B cell (primary cell): Measurements from ENCODE around the gene TUBA3D.

ENCODE experiments used
- EZH2 ChIP-seq: IDR thresholded peaks from 2 replicates; pipeline ENCODE4 v1.6.1; 2012; ENCODE audit warnings: borderline replicate concordance, low read depth, mild to moderate bottlenecking, moderate library complexity, low read length; ENCODE audit not compliant: insufficient read depth, poor library complexity, severe bottlenecking
- TF ChIP-seq, protein P1 (sequence below): fragments of 200-600 bp; IDR thresholded peaks from one replicate; pipeline ENCODE4 v1.8.0; 2022; ENCODE audit warnings: antibody characterized with exemption, mild to moderate bottlenecking

DNA sequence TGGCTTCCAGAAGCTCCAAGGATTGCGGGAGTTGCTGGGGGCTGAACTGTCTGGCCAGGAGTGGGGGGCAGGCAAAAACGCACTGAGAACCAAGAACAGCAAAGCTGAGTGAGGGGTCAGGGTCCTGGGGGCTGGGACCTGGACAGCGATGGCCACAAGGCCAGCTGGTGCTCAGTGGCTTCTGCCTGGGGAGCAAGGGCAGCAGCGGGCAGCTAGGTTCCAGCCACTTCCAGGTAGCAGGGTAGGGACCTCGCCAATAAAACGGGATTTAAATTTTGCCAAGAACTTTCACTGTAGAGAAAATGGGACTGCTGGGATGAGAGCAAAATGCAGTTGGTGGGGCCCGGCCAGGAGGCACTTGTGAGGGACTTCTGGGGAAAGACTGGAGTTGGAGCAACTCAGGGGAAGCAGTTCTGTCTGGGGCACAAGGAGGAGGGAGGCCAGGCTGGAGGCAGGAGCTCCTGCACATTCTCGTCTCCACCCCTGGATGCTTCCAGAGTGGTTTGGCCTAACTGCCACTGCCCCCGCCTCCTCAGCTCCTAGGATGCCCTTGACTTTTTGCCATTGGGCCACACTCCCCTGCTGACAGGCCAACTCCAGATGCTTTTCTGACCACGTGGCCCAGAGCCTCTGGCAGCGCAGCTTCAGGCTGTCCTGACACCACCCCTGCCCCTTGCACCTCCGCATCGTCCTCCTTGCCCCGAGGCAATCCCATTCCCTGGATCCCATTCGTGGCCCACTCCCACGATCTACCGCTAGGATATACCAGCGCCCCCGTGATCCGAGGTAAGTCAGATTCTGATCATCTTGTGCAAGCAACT is 46.3 kb downstream of the TUBA3D start:
- TF ChIP-seq, protein P1, sequence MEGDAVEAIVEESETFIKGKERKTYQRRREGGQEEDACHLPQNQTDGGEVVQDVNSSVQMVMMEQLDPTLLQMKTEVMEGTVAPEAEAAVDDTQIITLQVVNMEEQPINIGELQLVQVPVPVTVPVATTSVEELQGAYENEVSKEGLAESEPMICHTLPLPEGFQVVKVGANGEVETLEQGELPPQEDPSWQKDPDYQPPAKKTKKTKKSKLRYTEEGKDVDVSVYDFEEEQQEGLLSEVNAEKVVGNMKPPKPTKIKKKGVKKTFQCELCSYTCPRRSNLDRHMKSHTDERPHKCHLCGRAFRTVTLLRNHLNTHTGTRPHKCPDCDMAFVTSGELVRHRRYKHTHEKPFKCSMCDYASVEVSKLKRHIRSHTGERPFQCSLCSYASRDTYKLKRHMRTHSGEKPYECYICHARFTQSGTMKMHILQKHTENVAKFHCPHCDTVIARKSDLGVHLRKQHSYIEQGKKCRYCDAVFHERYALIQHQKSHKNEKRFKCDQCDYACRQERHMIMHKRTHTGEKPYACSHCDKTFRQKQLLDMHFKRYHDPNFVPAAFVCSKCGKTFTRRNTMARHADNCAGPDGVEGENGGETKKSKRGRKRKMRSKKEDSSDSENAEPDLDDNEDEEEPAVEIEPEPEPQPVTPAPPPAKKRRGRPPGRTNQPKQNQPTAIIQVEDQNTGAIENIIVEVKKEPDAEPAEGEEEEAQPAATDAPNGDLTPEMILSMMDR, result no peak
- no peak for TF ChIP-seq EZH2
